Coronary artery (tissue), 2 donors: ENCODE measurements around the gene MCM3AP.

Experiments used
- DNase-seq: peaks from one replicate; pipeline ENCODE4 v3.0.0-alpha.2; 2017; ENCODE audit warnings: low spot score
- H3K27ac ChIP-seq, 2 donors: fragments of 200-600 bp; sonication (generic); one replicate each; pipeline ENCODE4 v1.5.1; 2016 to 2019
- H3K4me3 ChIP-seq: fragments of 200-600 bp; sonication (generic); 2 replicates; pipeline ENCODE4 v1.5.1; 2016; ENCODE audit warnings: mild to moderate bottlenecking, moderate library complexity
- TF ChIP-seq, protein P1 (sequence below): fragments of 200-600 bp; sonication (generic); IDR thresholded peaks from one replicate; pipeline ENCODE4 v1.5.1; 2019; ENCODE audit warnings: antibody characterized with exemption

Gene MCM3AP

GRCh38 chr21:46269466-46269865 lies 15.9 kb downstream of the MCM3AP start:
- H3K4me3 ChIP-seq = no peak overlapping the region
- TF ChIP-seq, protein P1, sequence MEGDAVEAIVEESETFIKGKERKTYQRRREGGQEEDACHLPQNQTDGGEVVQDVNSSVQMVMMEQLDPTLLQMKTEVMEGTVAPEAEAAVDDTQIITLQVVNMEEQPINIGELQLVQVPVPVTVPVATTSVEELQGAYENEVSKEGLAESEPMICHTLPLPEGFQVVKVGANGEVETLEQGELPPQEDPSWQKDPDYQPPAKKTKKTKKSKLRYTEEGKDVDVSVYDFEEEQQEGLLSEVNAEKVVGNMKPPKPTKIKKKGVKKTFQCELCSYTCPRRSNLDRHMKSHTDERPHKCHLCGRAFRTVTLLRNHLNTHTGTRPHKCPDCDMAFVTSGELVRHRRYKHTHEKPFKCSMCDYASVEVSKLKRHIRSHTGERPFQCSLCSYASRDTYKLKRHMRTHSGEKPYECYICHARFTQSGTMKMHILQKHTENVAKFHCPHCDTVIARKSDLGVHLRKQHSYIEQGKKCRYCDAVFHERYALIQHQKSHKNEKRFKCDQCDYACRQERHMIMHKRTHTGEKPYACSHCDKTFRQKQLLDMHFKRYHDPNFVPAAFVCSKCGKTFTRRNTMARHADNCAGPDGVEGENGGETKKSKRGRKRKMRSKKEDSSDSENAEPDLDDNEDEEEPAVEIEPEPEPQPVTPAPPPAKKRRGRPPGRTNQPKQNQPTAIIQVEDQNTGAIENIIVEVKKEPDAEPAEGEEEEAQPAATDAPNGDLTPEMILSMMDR = no peak
- no peak for DNase-seq

DNA sequence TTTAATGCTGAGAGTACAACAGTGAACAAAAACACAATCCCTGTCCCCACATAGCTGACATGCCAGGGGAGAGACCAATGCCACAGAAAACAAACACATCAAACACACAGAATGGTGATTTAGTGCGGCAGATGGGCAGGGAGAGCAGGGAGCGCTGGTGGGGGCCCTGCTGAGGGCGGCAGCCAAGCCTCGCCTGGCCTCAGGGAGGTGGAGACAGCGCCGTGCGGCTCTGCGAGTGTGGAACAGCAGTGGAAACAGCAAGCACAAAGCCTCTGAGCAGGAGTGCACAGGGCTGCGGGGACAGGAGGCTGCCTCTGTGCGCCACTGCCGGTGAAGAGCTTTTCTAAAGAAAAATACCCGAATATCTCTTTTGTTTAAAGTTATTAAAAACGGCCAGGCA lies 17.0 kb downstream of the MCM3AP start:
- no peak overlapping the region for H3K4me3 ChIP-seq
- no peak overlapping the region for H3K27ac ChIP-seq
- DNase-seq = no peak
- TF ChIP-seq, protein P1 = no peak

More at GRCh38 chr21:46269466-46269865, 15.9 kb downstream of the MCM3AP start:
- H3K27ac ChIP-seq = no peak overlapping the region

DNA sequence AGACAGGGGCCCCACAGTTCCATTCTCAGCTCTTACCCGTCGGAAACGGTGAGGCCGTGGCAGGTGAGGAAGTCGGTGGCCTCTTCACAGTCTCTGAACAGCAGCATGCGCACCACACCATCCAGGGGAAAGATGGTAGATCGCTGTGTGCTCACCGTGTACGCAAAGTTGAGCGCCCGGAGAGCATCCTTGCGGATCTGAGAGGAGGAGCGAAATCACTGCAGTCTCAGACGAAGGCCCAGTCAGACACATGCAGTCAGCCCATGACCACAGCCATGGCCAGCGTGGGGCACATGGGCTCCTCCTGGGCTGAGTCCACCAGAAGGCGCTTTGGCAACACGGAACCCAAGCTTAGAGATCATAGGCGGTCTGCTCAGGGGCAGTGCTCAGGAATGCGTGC lies 18.5 kb downstream of the MCM3AP start:
- DNase-seq = no peak
- H3K27ac ChIP-seq = no peak overlapping the region
- H3K4me3 ChIP-seq = no peak overlapping the region
- TF ChIP-seq, protein P1 = no peak

- H3K27ac ChIP-seq = no peak overlapping the region
- TF ChIP-seq, protein P1 = no peak
- DNase-seq = no peak
- H3K4me3 ChIP-seq = no peak overlapping the region
These were observed 19.5 kb downstream of the MCM3AP start for GRCh38 chr21:46265736-46266525.

DNA sequence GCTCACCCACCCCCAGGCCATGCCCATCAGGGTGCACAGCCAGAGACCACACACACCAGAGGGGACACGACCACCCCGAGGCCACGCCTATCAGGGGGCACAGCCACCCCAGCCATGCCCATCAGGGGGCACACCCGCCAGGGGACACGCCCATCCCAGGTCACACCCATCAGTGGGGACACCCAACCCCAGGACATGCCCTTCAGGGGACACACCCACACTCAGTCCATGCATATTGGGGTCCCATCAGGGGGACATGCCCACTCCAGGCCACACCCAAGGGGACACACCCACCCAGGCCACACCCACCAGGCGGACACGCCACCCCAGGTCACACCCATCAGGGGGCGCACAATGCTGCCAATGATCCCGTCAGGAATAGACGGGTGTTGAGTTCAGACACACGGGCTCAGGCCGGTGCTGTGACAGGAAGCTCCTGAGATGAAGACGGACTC lies 20.7 kb downstream of the MCM3AP start:
- DNase-seq = no peak
- no peak overlapping the region for H3K4me3 ChIP-seq
- H3K27ac ChIP-seq = no peak overlapping the region
- TF ChIP-seq, protein P1 = no peak

GRCh38 chr21:46264046-46264689 lies 21.2 kb downstream of the MCM3AP start:
- Histone ChIP-seq H3K4me3 (no peak overlapping the region), H3K27ac (no peak overlapping the region)
- TF ChIP-seq, protein P1 = no peak
- no peak for DNase-seq
